Small intestine (tissue), 16 donors: ENCODE measurements around the gene MAGEB1. TPM values are rescaled to one million over a fixed set of nuclear protein-coding genes. Genes with fewer than 3 reads are reported as not detected.

Experiments used
- DNase-seq, 2 donors: peaks; one replicate each; pipeline versions ENCODE4 v3.0.0 to v3.0.0-alpha.2; 2013
- FAIRE-seq: peaks from 2 replicates; lab custom pipeline; 2012; peaks lifted over from hg19 to GRCh38; lab: Jason Lieb, UNC
- H3K27ac ChIP-seq, 3 donors: one replicate each; pipeline ENCODE4 v1.5.1; 2013; ENCODE audit warnings: low read length in 2 of 3, mild to moderate bottlenecking in 2 of 3, control low read depth in 1 of 3, inconsistent platforms in 1 of 3, low read depth in 1 of 3, moderate library complexity in 1 of 3
- H3K27me3 ChIP-seq, 3 donors: one replicate each; pipeline ENCODE4 v1.6.1; 2013; ENCODE audit warnings: low read length in 3 of 3, inconsistent platforms in 1 of 3; ENCODE audit not compliant: control insufficient read depth in 3 of 3, insufficient read depth in 3 of 3
- H3K36me3 ChIP-seq, 3 donors: one replicate each; pipeline ENCODE4 v1.6.1; 2013; ENCODE audit warnings: low read length in 3 of 3, inconsistent platforms in 1 of 3, low read depth in 1 of 3, mild to moderate bottlenecking in 1 of 3, moderate library complexity in 1 of 3; ENCODE audit not compliant: control insufficient read depth in 3 of 3, insufficient read depth in 2 of 3
- H3K4me1 ChIP-seq, 3 donors: one replicate each; pipeline ENCODE4 v1.6.1; 2013; ENCODE audit warnings: low read length in 2 of 3, inconsistent platforms in 1 of 3, low read depth in 1 of 3, mild to moderate bottlenecking in 1 of 3, moderate library complexity in 1 of 3; ENCODE audit not compliant: control insufficient read depth in 3 of 3, insufficient read depth in 2 of 3
- H3K4me3 ChIP-seq, 3 donors: one replicate each; pipeline ENCODE4 v1.5.1; 2013; ENCODE audit warnings: low read length in 3 of 3, control low read depth in 1 of 3, inconsistent platforms in 1 of 3, low read depth in 1 of 3, mild to moderate bottlenecking in 1 of 3, moderate library complexity in 1 of 3
- H3K9me3 ChIP-seq, 2 donors: one replicate each; pipeline ENCODE4 v1.6.1; 2013; ENCODE audit warnings: low read depth in 1 of 2, low read length in 1 of 2; ENCODE audit not compliant: control insufficient read depth in 2 of 2, insufficient read depth in 1 of 2
- WGBS, 3 donors: extraction: QIAGEN DNeasy Blood & Tissue Kit; methylation state at CpG; one replicate each; pipeline ENCODE4 v1.1.7; 2013; 5-methylcytosine and 5-hydroxymethylcytosine counted together
- long read RNA-seq, 10 donors: transcript quantifications; one replicate each; lab custom pipeline, GENCODE V29; 2026
- polyA plus RNA-seq, 4 donors: library from polyadenylated mRNA; stranded (reverse) in 3 of 4; unstranded in 1 of 4; fragments of 200-250 nt in 3 of 4; fragments of 120-200 nt in 1 of 4; gene quantifications; one replicate each; pipeline versions ENCODE4 v1.2.1 to v1.2.3, GENCODE V29; 2013
- donor health status: healthy with polysubstance abuse.
- donor health status: control.
- donor health status: control.
- donor health status: Bipolar disorder and iron deficiency.
- donor health status: healthy.

Gene MAGEB1
- not detected for polyA plus RNA-seq
- long read RNA-seq, donor 1: 0 reads
- long read RNA-seq, donor 2: 0 reads
- long read RNA-seq, donor 3: 0 reads
- long read RNA-seq, donor 4: 0 reads
- long read RNA-seq, donor 5: 0 reads
- long read RNA-seq, donor 6: 0 reads
- long read RNA-seq, donor 7: 0 reads
- long read RNA-seq, donor 8: 0 reads
- long read RNA-seq, donor 9: 0 reads
- long read RNA-seq, donor 10: 0 reads

DNA sequence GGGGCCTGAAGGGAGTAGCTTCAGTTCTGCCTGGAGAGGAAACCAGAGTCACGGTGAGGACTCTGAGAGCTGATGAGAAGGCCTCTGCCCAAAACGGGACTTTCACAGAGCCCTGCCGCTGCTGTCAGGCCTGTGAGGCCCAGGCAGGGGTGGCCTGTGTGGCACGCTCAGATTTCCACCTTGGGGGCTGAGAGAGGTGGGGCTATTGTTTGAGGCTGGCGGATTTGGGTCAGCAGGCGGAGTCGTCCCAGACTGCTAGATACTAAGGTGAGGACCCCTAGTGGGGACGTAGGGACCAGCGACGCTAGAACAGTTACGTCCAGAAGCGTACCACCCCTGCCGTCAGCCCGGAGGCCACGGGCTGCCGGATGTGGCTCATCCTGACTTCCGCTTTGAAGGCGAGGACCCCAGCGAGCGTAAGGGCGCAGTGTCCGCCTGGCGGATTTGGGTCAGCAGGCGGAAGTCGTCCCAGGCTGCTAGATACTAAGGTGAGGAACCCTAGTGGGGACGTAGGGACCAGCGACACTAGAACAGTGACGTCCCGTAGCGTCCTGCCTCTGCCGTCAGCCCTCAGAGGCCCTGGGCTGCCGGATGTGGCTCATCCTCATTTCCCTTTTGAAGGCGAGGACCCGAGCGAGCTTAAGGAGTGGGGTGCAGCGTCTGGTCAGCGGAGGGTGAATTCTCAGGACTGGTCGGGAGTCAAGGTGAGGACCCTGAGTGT, at the start of gene MAGEB1:
Gene MAGEB1 (plus strand): TSS at position 378 of the 721 bp plus-strand sequence. CDS start 3,348 bp downstream, outside the sequence.
- Histone ChIP-seq H3K9me3 (no peaks in the 10 kb centered on the region), H3K36me3 (no peaks in the 10 kb centered on the region), H3K27me3 (no peaks in the 10 kb centered on the region), H3K27ac (no peak within 1 kb of the TSS), H3K4me3 (no peak within 1 kb of the TSS), H3K4me1 (no peaks in the 10 kb centered on the region)
- DNase-seq: no peak
- FAIRE-seq: no peak
- WGBS, 3 donors: 87 to 94% (median 91%) methylated on average over 36 to 38 of the region's 38 CpGs

DNA sequence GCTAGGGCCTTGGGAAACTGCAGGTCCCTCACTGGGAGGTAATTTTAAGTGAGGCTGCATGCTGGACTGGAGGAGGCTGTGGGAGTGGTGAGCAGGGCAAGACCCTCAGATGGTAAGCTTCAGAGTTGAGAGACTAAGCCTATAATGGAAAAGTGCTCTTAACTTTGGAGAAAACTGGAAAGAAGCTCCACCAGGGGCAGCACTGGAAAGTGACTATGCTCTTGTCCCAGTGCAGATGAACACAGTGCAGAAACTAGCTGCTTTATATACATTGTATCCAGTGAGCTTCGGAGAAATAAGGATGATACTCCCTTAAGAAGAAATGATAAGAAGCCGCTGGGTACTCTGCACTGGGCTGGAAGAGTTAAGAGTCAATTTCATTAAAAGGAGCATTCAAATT, 34.8 kb upstream of the MAGEB1 start:
- H3K36me3 ChIP-seq: no peaks in the 10 kb centered on the region
- H3K4me3 ChIP-seq: no peak overlapping the region
- peaks cover 0 to 2% of the 10 kb centered on the region in 2 donors for H3K9me3 ChIP-seq
- no peak for DNase-seq
- no peak overlapping the region for H3K27ac ChIP-seq
- H3K4me1 ChIP-seq: no peaks in the 10 kb centered on the region
- 82 to 92% (median 83%) methylated on average over 2 of the region's 2 CpGs for WGBS, 3 donors
- no peak for FAIRE-seq
- no peaks in the 10 kb centered on the region for H3K27me3 ChIP-seq

DNA sequence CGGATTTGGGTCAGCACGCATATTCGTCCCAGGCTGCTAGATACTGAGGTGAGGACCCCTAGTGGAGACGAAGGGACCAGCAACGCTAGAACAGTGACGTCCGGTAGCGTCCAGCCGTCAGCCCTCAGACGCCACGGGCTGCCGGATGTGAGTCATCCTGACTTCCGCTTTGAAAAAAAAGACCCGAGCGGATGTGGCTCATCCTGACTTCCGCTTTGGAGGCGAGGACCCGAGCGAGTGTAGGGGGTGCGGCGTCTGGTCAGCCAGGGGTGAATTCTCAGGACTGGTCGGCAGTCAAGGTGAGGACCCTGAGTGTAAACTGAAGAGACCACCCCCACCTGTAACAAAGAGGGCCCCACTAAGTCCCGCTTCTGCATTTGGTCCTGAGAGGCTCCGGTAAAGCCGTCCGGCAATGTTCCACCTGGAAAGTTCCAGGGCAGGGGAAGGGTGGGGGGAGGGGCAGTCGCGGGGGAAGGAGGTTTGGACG, 31.5 kb upstream of the MAGEB1 start, which contains the start of gene MAGEB2:
Gene MAGEB2 (plus strand): TSS at position 207 of the 487 bp plus-strand sequence. CDS start 3,018 bp downstream, outside the sequence.
- no peak within 1 kb of the TSS for H3K27ac ChIP-seq
- FAIRE-seq: no peak
- WGBS, 3 donors: 89 to 95% (median 93%) methylated on average over 29 of the region's 29 CpGs

DNA sequence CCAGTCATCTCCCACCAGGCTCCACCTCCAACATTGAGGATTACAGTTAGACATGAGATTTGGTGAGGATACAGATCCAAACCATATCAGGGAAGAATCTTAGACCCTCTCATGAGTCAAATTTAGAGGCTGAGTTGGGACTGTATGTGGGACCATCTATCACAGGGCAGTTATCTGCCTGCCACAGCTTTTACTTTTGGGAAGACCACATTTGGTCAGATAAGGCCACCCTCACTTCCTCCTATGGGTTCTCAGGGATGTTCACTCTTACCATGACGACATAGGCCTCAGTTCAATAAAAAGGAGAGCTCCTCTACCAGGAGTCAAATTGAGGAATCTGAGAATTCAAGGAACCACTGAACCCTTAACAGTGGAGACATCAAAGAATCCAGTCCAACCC, 29.5 kb upstream of the MAGEB1 start:
- Histone ChIP-seq H3K27me3 (no peaks in the 10 kb centered on the region), H3K4me3 (no peak overlapping the region), H3K27ac (no peak overlapping the region), H3K36me3 (no peaks in the 10 kb centered on the region), H3K4me1 (no peaks in the 10 kb centered on the region), H3K9me3 (no peaks in the 10 kb centered on the region)
- DNase-seq (no peak), FAIRE-seq (no peak)
- WGBS, 3 donors: 13 to 56% (median 35%) methylated on average over 1 of the region's 1 CpG

More for the DNA sequence above, 31.5 kb upstream of the MAGEB1 start, which contains the start of gene MAGEB2:
- no peak for DNase-seq
- Histone ChIP-seq H3K36me3 (no peaks in the 10 kb centered on the region), H3K27me3 (no peaks in the 10 kb centered on the region), H3K4me1 (no peaks in the 10 kb centered on the region), H3K9me3 (peaks cover 0 to 2% of the 10 kb centered on the region in 2 donors), H3K4me3 (no peak within 1 kb of the TSS)

- Histone ChIP-seq H3K4me1 (no peaks in the 10 kb centered on the region), H3K27ac (no peak overlapping the region), H3K36me3 (no peaks in the 10 kb centered on the region), H3K27me3 (no peaks in the 10 kb centered on the region), H3K9me3 (no peaks in the 10 kb centered on the region), H3K4me3 (no peak overlapping the region)
- no peak for FAIRE-seq
- WGBS, 3 donors: 62 to 86% (median 70%) methylated on average over 4 of the region's 4 CpGs
- DNase-seq: no peak
These were observed 27.6 kb upstream of the MAGEB1 start for GRCh38 chrX:30219372-30219771.

DNA sequence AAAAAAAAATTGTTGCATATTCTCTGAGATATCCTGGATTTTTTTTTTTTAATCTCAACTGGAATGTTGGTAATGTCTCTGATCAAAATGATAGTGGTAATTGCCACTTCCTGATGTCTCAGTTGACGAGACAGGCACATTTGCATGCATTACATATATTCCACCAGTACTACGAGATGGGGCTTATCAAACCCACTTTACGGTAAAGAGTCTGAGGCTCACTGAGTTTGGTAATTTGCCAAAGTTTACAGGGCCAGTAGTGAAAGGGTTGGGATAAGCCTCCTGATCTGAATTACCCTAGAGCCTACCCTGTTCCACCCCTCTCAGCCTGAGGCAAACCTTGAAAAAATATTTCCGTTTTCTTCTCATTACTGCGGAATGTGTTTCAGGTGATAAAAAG, 26.3 kb upstream of the MAGEB1 start:
- DNase-seq (no peak), FAIRE-seq (no peak)
- Histone ChIP-seq H3K9me3 (no peaks in the 10 kb centered on the region), H3K36me3 (no peaks in the 10 kb centered on the region), H3K4me3 (no peak overlapping the region), H3K27ac (no peak overlapping the region), H3K27me3 (no peaks in the 10 kb centered on the region), H3K4me1 (no peaks in the 10 kb centered on the region)
- 84 to 87% (median 85%) methylated on average over 5 of the region's 5 CpGs for WGBS, 3 donors

DNA sequence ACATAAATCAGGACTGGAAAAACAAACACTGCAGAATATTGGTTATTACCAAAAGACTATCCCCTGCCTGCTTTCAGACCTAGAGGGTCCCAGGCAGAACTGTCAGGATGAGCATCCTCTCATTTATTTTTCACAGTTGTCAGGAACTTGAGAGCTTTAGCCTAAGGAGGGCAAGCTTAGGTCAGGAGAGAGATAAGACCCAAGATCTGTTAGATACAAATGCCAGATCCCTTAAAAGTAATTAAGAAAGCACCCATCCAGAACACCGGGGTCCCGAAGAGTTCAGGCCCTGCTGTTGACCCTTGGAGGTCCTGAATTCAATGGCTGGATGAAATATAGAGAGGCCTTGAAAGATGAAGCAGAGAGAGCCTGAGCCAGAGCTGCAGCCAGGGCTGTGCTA, 22.4 kb upstream of the MAGEB1 start:
- no peaks in the 10 kb centered on the region for H3K9me3 ChIP-seq
- H3K27ac ChIP-seq: no peak overlapping the region
- H3K36me3 ChIP-seq: no peaks in the 10 kb centered on the region
- H3K4me3 ChIP-seq: no peak overlapping the region
- H3K27me3 ChIP-seq: no peaks in the 10 kb centered on the region
- DNase-seq (no peak), FAIRE-seq (no peak)
- WGBS, 3 donors: 43 to 55% (median 52%) methylated on average over 2 of the region's 2 CpGs
- H3K4me1 ChIP-seq: no peaks in the 10 kb centered on the region

DNA sequence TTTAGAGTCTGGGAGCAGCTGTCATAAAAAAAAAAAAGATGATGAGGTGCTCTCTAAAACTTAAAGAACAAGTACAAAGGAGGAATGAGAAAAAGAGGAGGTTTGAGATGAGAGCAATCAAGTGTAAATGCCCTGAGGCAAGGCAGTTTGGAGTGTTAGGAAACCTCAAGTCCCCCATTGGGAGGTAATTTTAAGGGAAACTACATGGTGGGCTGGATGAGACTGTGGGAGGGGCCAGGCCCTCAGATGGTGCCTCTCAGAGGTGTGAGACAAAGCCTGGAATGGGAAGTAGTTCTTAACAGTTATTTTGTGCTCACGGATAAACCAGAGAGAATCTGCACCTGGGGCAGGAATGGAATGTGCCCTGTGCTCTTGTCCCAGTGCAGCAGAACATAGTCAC, 18.4 kb upstream of the MAGEB1 start:
- no peaks in the 10 kb centered on the region for H3K4me1 ChIP-seq
- H3K27me3 ChIP-seq: no peaks in the 10 kb centered on the region
- DNase-seq (no peak), FAIRE-seq (no peak)
- 14 to 56% (median 54%) methylated on average over 1 of the region's 1 CpG for WGBS, 3 donors
- H3K9me3 ChIP-seq: no peaks in the 10 kb centered on the region
- H3K4me3 ChIP-seq: no peak overlapping the region
- H3K27ac ChIP-seq: no peak overlapping the region
- H3K36me3 ChIP-seq: no peaks in the 10 kb centered on the region
